HG03064 (cell line): Measurements from ENCODE around the gene AMOT.

Source experiments
- ATAC-seq: cut with Tn5 transposase; IDR thresholded peaks from one replicate; pipeline ENCODE4 v1.9.1; 2021; ENCODE audit warnings: low read depth; ENCODE audit not compliant: unreplicated experiment

The AMOT gene

GRCh38 chrX:112841820-112842157 lies 1.2 kb upstream of the AMOT start:
- ATAC-seq = no peak

- peak; percentile 83 for ATAC-seq
Observed at GRCh38 chrX:112841114-112841819, 636 bp upstream of the AMOT start.

- ATAC-seq = no peak
Observed at GRCh38 chrX:112839856-112840255, 775 bp downstream of the AMOT start.

- no peak for ATAC-seq
Observed at GRCh38 chrX:112837531-112837930, 3.1 kb downstream of the AMOT start.

GRCh38 chrX:112835019-112835418 lies 5.6 kb downstream of the AMOT start:
- no peak for ATAC-seq

GRCh38 chrX:112834031-112834845 lies 6.4 kb downstream of the AMOT start:
- ATAC-seq = no peak

- ATAC-seq = no peak
Observed at GRCh38 chrX:112832481-112833095, 8.0 kb downstream of the AMOT start.

GRCh38 chrX:112830540-112830939 lies 10.1 kb downstream of the AMOT start:
- ATAC-seq = no peak

- no peak for ATAC-seq
Observed at GRCh38 chrX:112827292-112827903, 13.2 kb downstream of the AMOT start.

- no peak for ATAC-seq
Observed at GRCh38 chrX:112826023-112826422, 14.6 kb downstream of the AMOT start.

GRCh38 chrX:112822892-112823291 lies 17.7 kb downstream of the AMOT start:
- no peak for ATAC-seq

- no peak for ATAC-seq
Observed at GRCh38 chrX:112820364-112821268, 20.0 kb downstream of the AMOT start.

GRCh38 chrX:112819813-112820212 lies 20.8 kb downstream of the AMOT start:
- ATAC-seq = no peak

GRCh38 chrX:112819008-112819640 lies 21.5 kb downstream of the AMOT start:
- no peak for ATAC-seq

GRCh38 chrX:112818114-112819007 lies 22.3 kb downstream of the AMOT start:
- no peak for ATAC-seq

- ATAC-seq = no peak
Observed at GRCh38 chrX:112816908-112817307, 23.7 kb downstream of the AMOT start.

- ATAC-seq = no peak
Observed at GRCh38 chrX:112814496-112814895, 26.1 kb downstream of the AMOT start.

GRCh38 chrX:112812741-112813140 lies 27.9 kb downstream of the AMOT start:
- ATAC-seq = no peak
